ENCODE measurements around the gene UBAC1. TPM values are rescaled to one million over a fixed set of nuclear protein-coding genes. Genes with fewer than 3 reads are reported as not detected.

The UBAC1 gene
- polyA plus RNA-seq, 1 donor from 2014 or later = 92.3 TPM

DNA sequence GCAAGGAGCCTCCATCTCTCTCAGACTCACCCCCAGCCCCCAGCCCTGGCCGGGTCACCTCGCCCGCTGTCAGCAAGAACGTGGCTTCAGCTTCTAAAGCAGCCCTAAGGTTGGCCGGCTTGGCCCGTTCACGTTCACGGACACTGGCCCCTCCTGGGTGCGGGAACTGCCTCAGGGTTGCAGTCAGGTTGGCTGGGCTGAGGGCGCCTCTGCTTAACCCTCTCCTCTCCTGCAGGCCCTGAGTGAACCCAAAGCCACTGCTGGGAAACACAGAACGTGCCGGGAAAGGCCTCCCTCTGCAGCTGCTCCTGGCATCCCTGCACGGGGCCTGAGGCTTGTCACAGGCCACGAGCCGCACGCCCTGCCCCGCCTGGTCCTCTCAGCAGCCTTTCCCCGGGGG is 40.1 kb upstream of the UBAC1 start:
- H2AFZ ChIP-seq (ENCODE audit: low read depth, low read length) = no peak overlapping the region
- no peak overlapping the region for H3K4me3 ChIP-seq (ENCODE audit: low read length)
- TF ChIP-seq POLR2AphosphoS5 (IDR thresholded peaks at IDR 0.05) (no peak), SMC3 (conservative IDR thresholded peaks at IDR 0.05; ENCODE audit: poor library complexity) (no peak), MXI1 (conservative IDR thresholded peaks at IDR 0.05; ENCODE audit: poor library complexity, severe bottlenecking) (no peak), TAF1 (IDR thresholded peaks at IDR 0.05; ENCODE audit: low read depth) (no peak), EP300 (conservative IDR thresholded peaks at IDR 0.05; ENCODE audit: poor library complexity, severe bottlenecking) (no peak), RAD21 (conservative IDR thresholded peaks at IDR 0.05) (no peak), EZH2 (IDR thresholded peaks at IDR 0.05; ENCODE audit: borderline replicate concordance, insufficient read depth, low read length, poor library complexity, severe bottlenecking) (no peak), REST (IDR thresholded peaks at IDR 0.05; ENCODE audit: borderline replicate concordance) (no peak)
- TF ChIP-seq, protein P1, sequence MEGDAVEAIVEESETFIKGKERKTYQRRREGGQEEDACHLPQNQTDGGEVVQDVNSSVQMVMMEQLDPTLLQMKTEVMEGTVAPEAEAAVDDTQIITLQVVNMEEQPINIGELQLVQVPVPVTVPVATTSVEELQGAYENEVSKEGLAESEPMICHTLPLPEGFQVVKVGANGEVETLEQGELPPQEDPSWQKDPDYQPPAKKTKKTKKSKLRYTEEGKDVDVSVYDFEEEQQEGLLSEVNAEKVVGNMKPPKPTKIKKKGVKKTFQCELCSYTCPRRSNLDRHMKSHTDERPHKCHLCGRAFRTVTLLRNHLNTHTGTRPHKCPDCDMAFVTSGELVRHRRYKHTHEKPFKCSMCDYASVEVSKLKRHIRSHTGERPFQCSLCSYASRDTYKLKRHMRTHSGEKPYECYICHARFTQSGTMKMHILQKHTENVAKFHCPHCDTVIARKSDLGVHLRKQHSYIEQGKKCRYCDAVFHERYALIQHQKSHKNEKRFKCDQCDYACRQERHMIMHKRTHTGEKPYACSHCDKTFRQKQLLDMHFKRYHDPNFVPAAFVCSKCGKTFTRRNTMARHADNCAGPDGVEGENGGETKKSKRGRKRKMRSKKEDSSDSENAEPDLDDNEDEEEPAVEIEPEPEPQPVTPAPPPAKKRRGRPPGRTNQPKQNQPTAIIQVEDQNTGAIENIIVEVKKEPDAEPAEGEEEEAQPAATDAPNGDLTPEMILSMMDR (IDR thresholded peaks at IDR 0.05; ENCODE audit: poor library complexity, severe bottlenecking) = no peak
- H3K36me3 ChIP-seq (ENCODE audit: insufficient read depth, low read length) = no peaks in the 10 kb centered on the region
- no peak overlapping the region for H3K9ac ChIP-seq (ENCODE audit: low read length)
- H3K4me2 ChIP-seq (ENCODE audit: low read length) = no peak overlapping the region
- no peaks in the 10 kb centered on the region for H3K9me2 ChIP-seq (ENCODE audit: insufficient read depth, low read length)
- H3K27me3 ChIP-seq (ENCODE audit: insufficient read depth, low read depth, low read length) = no peaks in the 10 kb centered on the region
- no peak overlapping the region for H3K27ac ChIP-seq (ENCODE audit: low read length)
- no peaks in the 10 kb centered on the region for H3K79me2 ChIP-seq (replicated peaks; ENCODE audit: insufficient read depth, low read length)
- H3K9me3 ChIP-seq (ENCODE audit: low read length) = no peaks in the 10 kb centered on the region
- H4K20me1 ChIP-seq (ENCODE audit: insufficient read depth) = no peaks in the 10 kb centered on the region
- H3F3A ChIP-seq (ENCODE audit: insufficient read depth, low read length, poor library complexity, severe bottlenecking) = no peaks in the 10 kb centered on the region

DNA sequence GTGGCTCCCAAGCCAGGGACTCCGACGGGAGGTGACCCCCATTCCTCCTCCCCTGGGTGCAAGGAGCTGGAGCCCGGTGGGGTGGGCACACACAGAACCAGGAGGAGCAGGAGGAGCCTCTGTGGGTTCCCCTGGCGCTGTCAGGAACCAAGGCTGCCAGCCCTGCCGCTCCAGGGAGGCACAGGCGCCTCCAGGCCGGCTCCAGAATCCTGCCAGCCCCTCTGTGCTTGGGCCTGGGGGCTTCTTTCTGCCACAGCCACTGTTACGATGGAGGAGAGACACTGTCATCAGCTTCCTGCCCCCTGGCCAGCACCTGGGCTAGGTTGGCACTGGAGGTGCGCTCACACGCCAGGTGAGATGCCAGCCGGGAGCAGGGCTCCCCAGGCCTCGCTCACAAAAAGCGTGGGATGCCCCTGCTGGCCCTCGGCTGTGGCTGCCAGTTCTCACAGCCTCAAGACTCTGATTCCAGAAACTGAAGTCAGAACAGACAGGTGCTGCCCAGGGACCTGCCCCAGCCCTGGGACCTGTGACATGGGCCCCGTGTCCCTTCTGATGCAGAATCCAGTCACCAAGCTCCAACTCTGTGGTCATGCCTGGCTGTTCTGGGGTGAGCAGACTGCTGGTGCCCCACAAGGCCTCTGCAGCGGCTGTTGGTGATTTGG is 37.4 kb upstream of the UBAC1 start:
- Histone ChIP-seq H2AFZ (ENCODE audit: low read depth, low read length) (no peak overlapping the region), H4K20me1 (ENCODE audit: insufficient read depth) (no peaks in the 10 kb centered on the region), H3K9ac (ENCODE audit: low read length) (no peak overlapping the region), H3F3A (ENCODE audit: insufficient read depth, low read length, poor library complexity, severe bottlenecking) (no peaks in the 10 kb centered on the region), H3K9me3 (ENCODE audit: low read length) (no peaks in the 10 kb centered on the region), H3K79me2 (replicated peaks; ENCODE audit: insufficient read depth, low read length) (no peaks in the 10 kb centered on the region), H3K27ac (ENCODE audit: low read length) (no peak overlapping the region), H3K36me3 (ENCODE audit: insufficient read depth, low read length) (no peaks in the 10 kb centered on the region), H3K27me3 (ENCODE audit: insufficient read depth, low read depth, low read length) (no peaks in the 10 kb centered on the region), H3K4me2 (ENCODE audit: low read length) (no peak overlapping the region), H3K4me3 (ENCODE audit: low read length) (no peak overlapping the region), H3K9me2 (ENCODE audit: insufficient read depth, low read length) (no peaks in the 10 kb centered on the region)
- TF ChIP-seq EP300 (conservative IDR thresholded peaks at IDR 0.05; ENCODE audit: poor library complexity, severe bottlenecking) (no peak), MXI1 (conservative IDR thresholded peaks at IDR 0.05; ENCODE audit: poor library complexity, severe bottlenecking) (no peak), REST (IDR thresholded peaks at IDR 0.05; ENCODE audit: borderline replicate concordance) (no peak), POLR2AphosphoS5 (IDR thresholded peaks at IDR 0.05) (no peak), EZH2 (IDR thresholded peaks at IDR 0.05; ENCODE audit: borderline replicate concordance, insufficient read depth, low read length, poor library complexity, severe bottlenecking) (no peak), SMC3 (conservative IDR thresholded peaks at IDR 0.05; ENCODE audit: poor library complexity) (no peak), TAF1 (IDR thresholded peaks at IDR 0.05; ENCODE audit: low read depth) (no peak), RAD21 (conservative IDR thresholded peaks at IDR 0.05) (no peak)
- TF ChIP-seq, protein P1 (IDR thresholded peaks at IDR 0.05; ENCODE audit: poor library complexity, severe bottlenecking) = no peak
